Prostate gland (tissue), 2 donors: ENCODE data around the gene ETNPPL. TPM values are rescaled to one million over a fixed set of nuclear protein-coding genes. Genes with fewer than 3 reads are reported as not detected.
A peak's percentile ranks its signal among the peaks of the same experiment; 100 is the strongest.

Source experiments
- DNase-seq: peaks from one replicate; pipeline ENCODE4 v3.0.0-alpha.2; 2019; ENCODE audit warnings: low spot score
- H3K27ac ChIP-seq, 2 donors: fragments of 200-600 bp; sonication (generic); 2 replicates each; pipeline ENCODE4 v1.5.1; 2017 to 2019
- H3K27me3 ChIP-seq: fragments of 200-600 bp; sonication (generic); replicated peaks from 2 replicates; pipeline ENCODE4 v1.5.1; 2019; ENCODE audit not compliant: insufficient read depth
- H3K36me3 ChIP-seq, 2 donors: fragments of 200-600 bp; sonication (generic); 1 replicate in 1 of 2; 2 replicates in 1 of 2; pipeline versions ENCODE4 v1.5.1 to v1.8.1; 2017 to 2019
- H3K4me1 ChIP-seq: fragments of 200-600 bp; sonication (generic); replicated peaks from 2 replicates; pipeline ENCODE4 v1.5.1; 2019
- H3K4me3 ChIP-seq, 2 donors: fragments of 200-600 bp; sonication (generic); 2 replicates each; pipeline ENCODE4 v1.5.1; 2017 to 2019
- H3K9me3 ChIP-seq: fragments of 200-600 bp; sonication (generic); 2 replicates; pipeline ENCODE4 v1.5.1; 2017
- CTCF ChIP-seq, 4 experiments: fragments of 200-600 bp in 2 of 4; fragments of 450-650 bp in 2 of 4; sonication (generic) in 2 of 4; IDR thresholded peaks; 1 replicate in 3 of 4; 2 replicates in 1 of 4; pipeline ENCODE4 v1.5.1; 2016 to 2019; ENCODE audit warnings: antibody characterized with exemption in 4 of 4, mild to moderate bottlenecking in 2 of 4, moderate library complexity in 2 of 4
- POLR2A ChIP-seq: fragments of 450-650 bp; IDR thresholded peaks from one replicate; pipeline ENCODE4 v1.6.1; 2016; ENCODE audit warnings: antibody characterized with exemption, mild to moderate bottlenecking
- POLR2AphosphoS5 ChIP-seq: sonication (generic); formaldehyde crosslinking; IDR thresholded peaks from one replicate; pipeline ENCODE4 v1.6.1; 2017; ENCODE audit warnings: antibody characterized with exemption
- WGBS: methylation state at CpG from one replicate; pipeline ENCODE4 v1.1.5; 2018; 5-methylcytosine and 5-hydroxymethylcytosine counted together
- intact Hi-C: fragments of 100-400 bp; cut with DNase I; formaldehyde crosslinking; loops from one replicate; pipeline ENCODE4 v1.14.2; 2022
- total RNA-seq, 2 donors: library from RNA; depleted of rRNA; stranded (reverse); fragments of >200 nt; gene quantifications; one replicate each; pipeline ENCODE4 v1.1.0, GENCODE V29; 2016

ETNPPL gene
- total RNA-seq, 2 donors from 2014 or later: 1.1 TPM; not detected in 1

- TF ChIP-seq POLR2A (no peak), CTCF (IDR thresholded peaks at IDR 0.05) (no peak), POLR2AphosphoS5 (no peak)
- Histone ChIP-seq H3K4me1 (no peaks in the 10 kb centered on the region), H3K27ac (no peak overlapping the region), H3K27me3 (no peaks in the 10 kb centered on the region), H3K9me3 (no peaks in the 10 kb centered on the region), H3K36me3 (no peaks in the 10 kb centered on the region), H3K4me3 (no peak overlapping the region)
- DNase-seq: no peak
- WGBS: 96% methylated on average over 16 of the region's 16 CpGs
- intact Hi-C loops: no loop called here
Observed at GRCh38 chr4:108787724-108788123, 24.9 kb upstream of the ETNPPL start.

GRCh38 chr4:108787106-108787505 is 24.3 kb upstream of the ETNPPL start:
- 92% methylated on average over 14 of the region's 14 CpGs for whole genome bisulfite sequencing
- no peak for TF ChIP-seq POLR2A
- Histone ChIP-seq H3K27me3 (no peaks in the 10 kb centered on the region), H3K9me3 (no peaks in the 10 kb centered on the region), H3K4me1 (no peaks in the 10 kb centered on the region), H3K4me3 (no peak overlapping the region), H3K27ac (no peak overlapping the region), H3K36me3 (no peaks in the 10 kb centered on the region)
- DNase-seq: no peak
- intact Hi-C loops: no loop called here

- H3K27ac ChIP-seq: no peak overlapping the region
- intact Hi-C loops: no loop called here
- TF ChIP-seq POLR2A (no peak), POLR2AphosphoS5 (no peak), CTCF (IDR thresholded peaks at IDR 0.05) (no peak)
- H3K9me3 ChIP-seq: no peaks in the 10 kb centered on the region
- DNase-seq: no peak
- H3K36me3 ChIP-seq: no peaks in the 10 kb centered on the region
- H3K27me3 ChIP-seq: no peaks in the 10 kb centered on the region
- 68% methylated on average over 8 of the region's 8 CpGs for WGBS
- no peaks in the 10 kb centered on the region for H3K4me1 ChIP-seq
- no peak overlapping the region for H3K4me3 ChIP-seq
Observed at GRCh38 chr4:108786351-108786750, 23.5 kb upstream of the ETNPPL start.

GRCh38 chr4:108783665-108784463 is 21.0 kb upstream of the ETNPPL start:
- H3K27ac ChIP-seq: no peak overlapping the region
- no peaks in the 10 kb centered on the region for H3K4me1 ChIP-seq
- no peak overlapping the region for H3K4me3 ChIP-seq
- WGBS: 64% methylated on average over 3 of the region's 3 CpGs
- DNase-seq: no peak
- no peaks in the 10 kb centered on the region for H3K9me3 ChIP-seq
- no peak for TF ChIP-seq POLR2A
- peak in 1 of 4 experiments; percentile 14 for TF ChIP-seq CTCF (IDR thresholded peaks at IDR 0.05)
- TF ChIP-seq POLR2AphosphoS5: no peak
- H3K36me3 ChIP-seq: no peaks in the 10 kb centered on the region
- H3K27me3 ChIP-seq: no peaks in the 10 kb centered on the region
- intact Hi-C loops: no loop called here

GRCh38 chr4:108779958-108780357 is 17.1 kb upstream of the ETNPPL start:
- no peak for DNase-seq
- intact Hi-C loops: no loop called here
- TF ChIP-seq POLR2AphosphoS5 (no peak), CTCF (IDR thresholded peaks at IDR 0.05) (no peak), POLR2A (no peak)
- no peaks in the 10 kb centered on the region for H3K36me3 ChIP-seq
- no peaks in the 10 kb centered on the region for H3K4me1 ChIP-seq
- no peaks in the 10 kb centered on the region for H3K9me3 ChIP-seq
- no peak overlapping the region for H3K27ac ChIP-seq
- H3K4me3 ChIP-seq: no peak overlapping the region
- H3K27me3 ChIP-seq: no peaks in the 10 kb centered on the region
